Measurements from ENCODE around the gene CCDC27.
A peak's percentile ranks its signal among the peaks of the same experiment; 100 is the strongest.

Gene CCDC27

DNA sequence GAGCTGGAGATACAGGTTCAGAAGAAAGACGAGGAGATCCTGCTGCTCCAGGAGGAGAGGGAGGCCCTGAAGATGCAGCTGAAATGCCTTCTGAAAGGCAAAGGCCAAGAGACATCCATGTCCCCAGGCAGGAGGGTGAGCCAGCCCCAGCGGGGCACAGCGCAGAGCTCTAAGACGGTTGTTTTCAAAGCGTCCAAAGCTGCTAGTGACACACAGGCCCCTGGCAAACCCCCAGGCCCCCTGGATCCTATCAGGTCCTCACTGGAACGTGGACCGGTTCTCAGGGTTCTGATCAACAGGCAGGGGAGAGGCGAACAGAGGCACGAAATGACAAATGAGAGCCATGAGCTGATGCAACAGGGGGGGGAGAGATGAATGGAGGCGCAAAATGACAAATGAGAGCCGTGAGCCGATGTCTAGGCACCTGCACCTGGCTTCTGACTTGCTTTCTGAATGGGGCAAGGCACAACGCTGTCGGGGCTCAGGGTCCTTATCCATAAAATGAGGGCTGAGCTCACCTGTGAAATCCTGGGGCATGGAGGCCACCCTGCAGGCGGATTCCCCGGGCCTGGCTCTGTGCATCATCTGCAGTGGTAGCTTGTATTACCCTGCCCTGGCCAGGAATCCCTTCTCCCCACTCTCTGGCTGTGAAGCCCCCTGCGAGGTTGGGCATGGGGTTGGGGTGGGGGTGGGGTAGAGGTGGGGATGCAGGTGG, 9.2 kb downstream of the CCDC27 start:
- H3K9me3 Mint-ChIP-seq = peaks cover 18% of the 10 kb centered on the region
- peaks cover 30% of the 10 kb centered on the region for H3K27me3 Mint-ChIP-seq (ENCODE audit: low read depth)
- no peaks in the 10 kb centered on the region for H3K36me3 Mint-ChIP-seq (ENCODE audit: low read depth)
- H3K4me3 Mint-ChIP-seq = no peak overlapping the region
- no peak overlapping the region for H3K27ac Mint-ChIP-seq
- H3K4me1 Mint-ChIP-seq = no peaks in the 10 kb centered on the region
- TF ChIP-seq, protein P1, sequence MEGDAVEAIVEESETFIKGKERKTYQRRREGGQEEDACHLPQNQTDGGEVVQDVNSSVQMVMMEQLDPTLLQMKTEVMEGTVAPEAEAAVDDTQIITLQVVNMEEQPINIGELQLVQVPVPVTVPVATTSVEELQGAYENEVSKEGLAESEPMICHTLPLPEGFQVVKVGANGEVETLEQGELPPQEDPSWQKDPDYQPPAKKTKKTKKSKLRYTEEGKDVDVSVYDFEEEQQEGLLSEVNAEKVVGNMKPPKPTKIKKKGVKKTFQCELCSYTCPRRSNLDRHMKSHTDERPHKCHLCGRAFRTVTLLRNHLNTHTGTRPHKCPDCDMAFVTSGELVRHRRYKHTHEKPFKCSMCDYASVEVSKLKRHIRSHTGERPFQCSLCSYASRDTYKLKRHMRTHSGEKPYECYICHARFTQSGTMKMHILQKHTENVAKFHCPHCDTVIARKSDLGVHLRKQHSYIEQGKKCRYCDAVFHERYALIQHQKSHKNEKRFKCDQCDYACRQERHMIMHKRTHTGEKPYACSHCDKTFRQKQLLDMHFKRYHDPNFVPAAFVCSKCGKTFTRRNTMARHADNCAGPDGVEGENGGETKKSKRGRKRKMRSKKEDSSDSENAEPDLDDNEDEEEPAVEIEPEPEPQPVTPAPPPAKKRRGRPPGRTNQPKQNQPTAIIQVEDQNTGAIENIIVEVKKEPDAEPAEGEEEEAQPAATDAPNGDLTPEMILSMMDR (IDR thresholded peaks at IDR 0.05; ENCODE audit: unreplicated experiment in 3 of 3) = no peak

GRCh38 chr1:3762151-3762872, 10.1 kb downstream of the CCDC27 start:
- Mint-ChIP-seq H3K36me3 (ENCODE audit: low read depth) (no peaks in the 10 kb centered on the region), H3K27ac (no peak overlapping the region), H3K4me1 (no peaks in the 10 kb centered on the region), H3K27me3 (ENCODE audit: low read depth) (peaks cover 28% of the 10 kb centered on the region), H3K4me3 (no peak overlapping the region), H3K9me3 (peaks cover 18% of the 10 kb centered on the region)
- TF ChIP-seq, protein P1 (IDR thresholded peaks at IDR 0.05; ENCODE audit: unreplicated experiment in 3 of 3) = no peak

- H3K27ac Mint-ChIP-seq = no peak overlapping the region
- no peaks in the 10 kb centered on the region for H3K4me1 Mint-ChIP-seq
- no peak overlapping the region for H3K4me3 Mint-ChIP-seq
- TF ChIP-seq, protein P1 (IDR thresholded peaks at IDR 0.05; ENCODE audit: unreplicated experiment in 3 of 3) = no peak
- peaks cover 18% of the 10 kb centered on the region for H3K9me3 Mint-ChIP-seq
- no peaks in the 10 kb centered on the region for H3K36me3 Mint-ChIP-seq (ENCODE audit: low read depth)
- H3K27me3 Mint-ChIP-seq (ENCODE audit: low read depth) = peaks cover 28% of the 10 kb centered on the region
These were observed 10.6 kb downstream of the CCDC27 start for GRCh38 chr1:3762873-3763228.

DNA sequence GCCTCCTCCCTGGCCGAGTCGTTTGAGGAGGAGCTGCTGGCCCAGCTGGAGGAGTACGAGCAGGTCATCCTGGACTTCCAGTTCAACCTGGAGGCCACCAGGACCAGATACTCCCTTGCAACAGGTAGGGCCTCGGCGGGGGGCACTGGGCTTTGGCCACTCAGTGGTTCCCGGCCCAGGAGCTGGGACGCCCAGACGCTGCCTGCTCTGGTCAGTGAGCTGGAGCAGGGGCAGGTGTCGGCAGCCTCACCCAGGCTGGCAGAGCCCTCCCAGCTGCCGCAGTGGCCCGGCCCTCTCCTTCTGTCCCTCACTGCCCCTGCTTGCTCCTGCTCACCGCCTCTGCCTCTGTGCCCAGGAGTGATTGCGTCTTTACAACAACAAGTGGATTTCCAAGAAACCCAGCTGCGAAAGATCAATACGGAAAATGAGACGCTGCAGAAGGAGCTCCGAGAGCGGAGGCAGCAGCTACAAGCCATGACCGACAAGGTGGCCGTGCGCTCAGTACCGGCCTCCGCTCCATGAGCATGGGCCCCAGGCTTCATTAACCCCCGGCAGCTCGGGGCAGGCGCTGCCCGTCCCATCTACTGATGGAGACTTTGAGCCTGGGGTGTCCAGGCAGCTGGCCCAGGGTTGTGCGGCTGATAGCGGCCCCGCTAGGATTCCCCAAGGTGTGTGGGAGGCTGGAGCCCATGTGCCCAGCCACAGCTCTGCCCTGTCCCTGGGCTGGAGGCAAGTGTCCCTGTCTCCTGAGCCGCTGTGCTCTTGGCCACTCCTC, 11.3 kb downstream of the CCDC27 start:
- TF ChIP-seq, protein P1 (IDR thresholded peaks at IDR 0.05; ENCODE audit: unreplicated experiment in 3 of 3) = no peak
- Mint-ChIP-seq H3K36me3 (ENCODE audit: low read depth) (no peaks in the 10 kb centered on the region), H3K27ac (no peak overlapping the region), H3K4me3 (no peak overlapping the region), H3K27me3 (ENCODE audit: low read depth) (peaks cover 28% of the 10 kb centered on the region), H3K4me1 (no peaks in the 10 kb centered on the region), H3K9me3 (peaks cover 18% of the 10 kb centered on the region)

DNA sequence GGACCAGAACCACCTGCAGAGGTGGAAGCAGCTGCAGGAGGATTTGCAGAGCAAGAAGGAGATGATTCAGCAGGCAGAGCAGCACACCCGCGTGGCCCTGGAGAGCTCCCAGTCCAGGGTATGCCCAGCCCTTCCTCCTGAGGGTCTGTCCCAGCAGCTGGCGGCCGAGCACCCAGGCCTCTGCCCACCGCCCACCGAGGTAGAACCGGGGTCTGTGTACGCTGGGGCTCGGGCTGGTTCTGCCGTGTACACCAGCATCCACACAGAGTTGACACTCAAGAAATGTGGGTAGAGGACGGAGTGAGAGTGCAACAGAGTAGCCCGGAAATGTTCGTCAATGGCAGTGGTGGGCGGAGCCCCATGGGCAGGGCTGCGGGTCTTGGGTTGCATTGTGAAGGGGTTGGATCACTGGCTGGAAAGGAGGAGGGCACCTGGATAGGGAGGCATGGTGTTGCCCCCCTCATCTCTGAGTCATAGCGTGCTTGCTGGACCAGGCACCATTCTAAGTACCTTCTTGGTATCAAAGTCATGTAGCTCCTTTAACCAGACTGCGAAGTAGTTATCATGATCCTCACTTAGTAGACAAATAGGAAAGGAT, 15.2 kb downstream of the CCDC27 start:
- Mint-ChIP-seq H3K4me1 (peaks cover 5% of the 10 kb centered on the region), H3K4me3 (peak overlapping the region in 1 of 3 experiments; percentile 56), H3K9me3 (peaks cover 5% of the 10 kb centered on the region), H3K27ac (no peak overlapping the region), H3K27me3 (ENCODE audit: low read depth) (peaks cover 23% of the 10 kb centered on the region), H3K36me3 (ENCODE audit: low read depth) (no peaks in the 10 kb centered on the region)
- TF ChIP-seq, protein P1 (IDR thresholded peaks at IDR 0.05; ENCODE audit: unreplicated experiment in 3 of 3) = no peak
